Colonic mucosa (tissue), 4 donors: ENCODE data around the gene EPB41L2. TPM values are rescaled to one million over a fixed set of nuclear protein-coding genes. Genes with fewer than 3 reads are reported as not detected.

ENCODE experiments used
- DNase-seq: peaks from one replicate; pipeline ENCODE4 v3.0.0-alpha.2; 2020
- H3K27ac ChIP-seq: fragments of 200-600 bp; one replicate; pipeline ENCODE4 v1.8.0; 2021
- H3K27me3 ChIP-seq: fragments of 200-600 bp; one replicate; pipeline ENCODE4 v1.8.0; 2021
- H3K36me3 ChIP-seq: fragments of 200-600 bp; one replicate; pipeline ENCODE4 v1.8.0; 2021
- H3K4me1 ChIP-seq: fragments of 200-600 bp; one replicate; pipeline ENCODE4 v1.8.0; 2021; ENCODE audit warnings: mild to moderate bottlenecking
- H3K4me3 ChIP-seq: fragments of 200-600 bp; one replicate; pipeline ENCODE4 v1.8.0; 2021
- H3K9ac ChIP-seq, 2 donors: one replicate each; pipeline ENCODE4 v1.7.0; 2013; ENCODE audit warnings: control low read depth in 2 of 2, low read depth in 2 of 2, low read length in 2 of 2
- H3K9me3 ChIP-seq: fragments of 200-600 bp; one replicate; pipeline ENCODE4 v1.8.0; 2021
- intact Hi-C: fragments of 100-400 bp; cut with DNase I; formaldehyde crosslinking; loops from one replicate; pipeline ENCODE4 v1.14.1; 2022
- total RNA-seq, 2 donors: library from RNA; stranded (reverse); fragmentation: NEBNext Ultra II Directional in 1 of 2; extraction: Animal tissue kit (Norgen Biotek cat#: 25700) in 1 of 2; gene quantifications; one replicate each; pipeline ENCODE4 v1.2.1, GENCODE V29; 2021
- TF ChIP-seq, protein P1 (sequence below): fragments of 200-600 bp; IDR thresholded peaks from one replicate; pipeline ENCODE4 v1.8.0; 2022; ENCODE audit warnings: antibody characterized with exemption, mild to moderate bottlenecking
- donor health status: healthy.
- donor health status: DM: no; HTN: no; CAD: no.
- donor health status: DM: no; HTN: no; CAD: no.

The EPB41L2 gene
- total RNA-seq, 2 donors from 2014 or later, result 106 to 113 TPM

DNA sequence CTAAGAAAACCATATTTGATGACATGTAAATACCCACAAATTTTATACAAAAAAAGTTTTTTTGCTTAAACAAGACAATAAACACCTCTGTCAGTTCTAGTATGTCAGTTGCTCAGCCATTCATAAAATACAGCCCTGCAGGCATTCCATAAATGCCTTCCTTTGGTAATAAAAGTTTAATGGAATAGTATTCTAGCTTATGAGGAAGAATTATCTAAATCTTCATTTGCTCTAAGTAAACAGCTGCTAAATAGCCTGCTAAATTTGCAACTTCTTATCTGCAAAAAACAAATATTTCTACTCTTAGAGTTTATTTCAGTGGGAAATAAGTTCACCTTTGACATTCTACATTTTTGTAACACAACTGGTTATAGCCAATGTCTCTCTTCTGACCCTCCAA is 127.1 kb downstream of the EPB41L2 start:
- H3K36me3 ChIP-seq, result no peaks in the 10 kb centered on the region
- TF ChIP-seq, protein P1, sequence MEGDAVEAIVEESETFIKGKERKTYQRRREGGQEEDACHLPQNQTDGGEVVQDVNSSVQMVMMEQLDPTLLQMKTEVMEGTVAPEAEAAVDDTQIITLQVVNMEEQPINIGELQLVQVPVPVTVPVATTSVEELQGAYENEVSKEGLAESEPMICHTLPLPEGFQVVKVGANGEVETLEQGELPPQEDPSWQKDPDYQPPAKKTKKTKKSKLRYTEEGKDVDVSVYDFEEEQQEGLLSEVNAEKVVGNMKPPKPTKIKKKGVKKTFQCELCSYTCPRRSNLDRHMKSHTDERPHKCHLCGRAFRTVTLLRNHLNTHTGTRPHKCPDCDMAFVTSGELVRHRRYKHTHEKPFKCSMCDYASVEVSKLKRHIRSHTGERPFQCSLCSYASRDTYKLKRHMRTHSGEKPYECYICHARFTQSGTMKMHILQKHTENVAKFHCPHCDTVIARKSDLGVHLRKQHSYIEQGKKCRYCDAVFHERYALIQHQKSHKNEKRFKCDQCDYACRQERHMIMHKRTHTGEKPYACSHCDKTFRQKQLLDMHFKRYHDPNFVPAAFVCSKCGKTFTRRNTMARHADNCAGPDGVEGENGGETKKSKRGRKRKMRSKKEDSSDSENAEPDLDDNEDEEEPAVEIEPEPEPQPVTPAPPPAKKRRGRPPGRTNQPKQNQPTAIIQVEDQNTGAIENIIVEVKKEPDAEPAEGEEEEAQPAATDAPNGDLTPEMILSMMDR, result no peak
- H3K4me3 ChIP-seq, result no peak overlapping the region
- H3K27ac ChIP-seq, result no peak overlapping the region
- H3K9ac ChIP-seq, result no peak overlapping the region
- H3K4me1 ChIP-seq, result peaks cover 5% of the 10 kb centered on the region
- no peaks in the 10 kb centered on the region for H3K27me3 ChIP-seq
- no peak for DNase-seq
- intact Hi-C loops, result no loop called here
- H3K9me3 ChIP-seq, result no peaks in the 10 kb centered on the region

DNA sequence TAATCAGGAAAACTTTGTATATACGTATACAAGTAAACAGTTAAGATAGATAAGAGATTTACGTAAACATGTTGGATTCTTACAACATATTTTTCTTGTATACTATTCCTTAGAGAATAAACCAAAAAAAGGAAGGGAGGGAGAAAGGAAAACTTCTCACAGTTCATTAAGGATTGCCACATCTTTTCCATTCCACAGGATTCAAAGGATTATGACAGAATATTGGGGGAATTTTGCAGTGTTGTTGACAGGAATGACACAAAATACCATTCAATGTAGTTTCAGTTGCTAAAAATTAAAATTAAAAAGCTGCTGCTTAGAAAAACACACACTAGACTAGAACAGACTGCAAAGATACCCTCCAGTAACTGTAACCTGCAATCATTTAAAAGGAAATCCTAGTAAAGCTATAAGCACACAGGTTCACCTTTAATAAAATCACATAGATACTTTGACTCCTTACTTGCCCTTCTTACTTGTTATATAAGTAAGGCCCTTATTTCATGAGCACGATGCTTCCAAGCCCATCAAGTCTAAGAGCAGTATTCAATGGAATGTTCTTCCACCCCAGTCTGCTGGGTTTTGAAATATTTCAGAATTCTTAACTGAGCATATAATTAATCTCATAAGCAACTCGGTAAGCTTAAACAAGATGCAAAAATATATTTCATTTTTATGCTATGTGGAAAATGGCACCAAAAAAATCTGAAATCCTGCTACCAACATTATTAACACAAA is 128.0 kb downstream of the EPB41L2 start:
- no peak for DNase-seq
- TF ChIP-seq, protein P1, result no peak
- peaks cover 5% of the 10 kb centered on the region for H3K4me1 ChIP-seq
- no peak overlapping the region for H3K4me3 ChIP-seq
- no peak overlapping the region for H3K9ac ChIP-seq
- no peak overlapping the region for H3K27ac ChIP-seq
- intact Hi-C loops, result no loop called here
- no peaks in the 10 kb centered on the region for H3K27me3 ChIP-seq
- no peaks in the 10 kb centered on the region for H3K9me3 ChIP-seq
- no peaks in the 10 kb centered on the region for H3K36me3 ChIP-seq

DNA sequence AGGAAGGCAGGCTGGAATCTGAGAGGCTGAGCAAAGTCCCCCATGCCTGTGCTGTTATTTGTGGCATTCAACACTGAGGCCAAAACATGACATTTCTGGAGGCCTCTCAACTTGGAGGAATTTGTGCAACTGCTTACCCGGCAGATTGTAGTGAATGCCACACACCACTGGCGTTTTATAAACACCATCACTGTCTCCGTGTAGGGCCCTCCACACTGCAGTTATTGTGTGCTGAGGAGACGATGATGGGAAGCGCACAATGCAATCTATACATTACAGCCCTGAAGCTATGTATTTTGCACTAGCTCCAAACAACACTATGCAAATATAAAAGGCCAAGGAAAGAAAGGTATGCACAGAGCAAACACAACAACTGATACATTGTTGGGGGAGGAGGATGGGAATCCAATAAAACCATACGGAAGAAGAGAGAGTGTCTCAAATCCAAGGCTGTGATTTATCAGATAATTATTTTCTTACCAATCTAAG is 129.3 kb downstream of the EPB41L2 start:
- no peaks in the 10 kb centered on the region for H3K9me3 ChIP-seq
- no peak overlapping the region for H3K9ac ChIP-seq
- DNase-seq, result no peak
- H3K36me3 ChIP-seq, result no peaks in the 10 kb centered on the region
- peaks cover 5% of the 10 kb centered on the region for H3K4me1 ChIP-seq
- TF ChIP-seq, protein P1, result no peak
- no peaks in the 10 kb centered on the region for H3K27me3 ChIP-seq
- no peak overlapping the region for H3K27ac ChIP-seq
- H3K4me3 ChIP-seq, result no peak overlapping the region
- intact Hi-C loops, result no loop called here

DNA sequence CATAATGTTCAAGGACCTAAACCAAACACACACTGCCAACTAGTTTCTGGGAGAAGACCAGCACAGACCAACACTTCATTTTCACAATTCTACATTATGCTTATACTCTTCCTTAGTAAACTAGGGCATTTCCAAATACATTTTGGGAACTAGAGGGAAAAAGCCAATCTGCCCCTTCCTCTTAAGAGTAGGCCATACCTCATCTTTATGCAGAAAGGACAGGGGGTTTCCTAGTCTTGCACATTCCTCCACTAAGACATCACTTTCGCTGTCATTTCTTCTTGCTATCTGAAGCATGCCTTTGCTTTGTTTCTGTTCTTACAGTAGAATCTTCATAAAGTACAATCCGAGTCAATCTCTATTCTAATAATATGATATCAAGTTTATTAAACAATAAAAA is 130.1 kb downstream of the EPB41L2 start:
- H3K27ac ChIP-seq, result no peak overlapping the region
- intact Hi-C loops, result no loop called here
- H3K9me3 ChIP-seq, result no peaks in the 10 kb centered on the region
- H3K4me3 ChIP-seq, result no peak overlapping the region
- H3K36me3 ChIP-seq, result no peaks in the 10 kb centered on the region
- TF ChIP-seq, protein P1, result no peak
- no peaks in the 10 kb centered on the region for H3K27me3 ChIP-seq
- H3K9ac ChIP-seq, result no peak overlapping the region
- DNase-seq, result no peak
- H3K4me1 ChIP-seq, result peaks cover 5% of the 10 kb centered on the region

DNA sequence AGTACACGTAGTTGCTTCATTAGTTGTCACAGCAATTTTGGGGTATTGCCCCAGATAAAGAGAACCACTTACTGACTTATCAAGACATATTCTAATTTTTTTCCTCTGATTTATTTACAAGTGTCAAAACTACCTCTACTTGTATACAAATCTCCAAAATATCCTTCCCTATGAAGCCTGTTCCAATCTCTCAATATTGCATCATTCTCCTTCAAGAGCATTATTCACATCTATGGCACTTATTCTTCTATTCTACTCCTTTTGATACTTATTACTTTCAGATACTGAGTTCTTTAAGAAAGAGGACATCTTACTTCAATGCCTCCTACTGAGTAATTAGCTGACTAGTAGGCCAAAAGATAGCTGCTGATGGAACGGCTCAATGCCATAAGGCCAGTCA is 130.6 kb downstream of the EPB41L2 start:
- no peak for DNase-seq
- intact Hi-C loops, result no loop called here
- H3K4me1 ChIP-seq, result peaks cover 5% of the 10 kb centered on the region
- no peak overlapping the region for H3K27ac ChIP-seq
- no peaks in the 10 kb centered on the region for H3K36me3 ChIP-seq
- H3K4me3 ChIP-seq, result no peak overlapping the region
- TF ChIP-seq, protein P1, result no peak
- no peaks in the 10 kb centered on the region for H3K9me3 ChIP-seq
- H3K9ac ChIP-seq, result no peak overlapping the region
- H3K27me3 ChIP-seq, result no peaks in the 10 kb centered on the region
